H1 (cell line): ENCODE data around the gene CKLF.

Experiments
- EZH2 ChIP-seq: fragments of 200-600 bp; sonication (generic); IDR thresholded peaks from 2 replicates; pipeline ENCODE4 v1.7.1; 2012; ENCODE audit warnings: low read depth, mild to moderate bottlenecking, moderate library complexity, low read length, inconsistent platforms; ENCODE audit not compliant: severe bottlenecking
- KDM5A ChIP-seq: fragments of 200-600 bp; IDR thresholded peaks from 2 replicates; pipeline ENCODE4 v1.7.1; 2012; ENCODE audit warnings: mild to moderate bottlenecking, low read length, inconsistent platforms, mixed read lengths
- NANOG ChIP-seq: IDR thresholded peaks from 2 replicates; pipeline ENCODE4 v1.6.1; 2011; ENCODE audit warnings: low read length, low read depth, mild to moderate bottlenecking, inconsistent platforms; ENCODE audit not compliant: insufficient read depth, poor library complexity, severe bottlenecking
- POLR2A ChIP-seq, 2 experiments: IDR thresholded peaks; 1 replicate in 1 of 2; 2 replicates in 1 of 2; pipeline ENCODE4 v1.6.1; 2011; ENCODE audit warnings: low read depth in 2 of 2, low read length in 2 of 2, mild to moderate bottlenecking in 2 of 2; ENCODE audit errors: control extremely low read depth in 1 of 2
- POLR2AphosphoS5 ChIP-seq: IDR thresholded peaks from 2 replicates; pipeline ENCODE4 v1.6.1; 2011; ENCODE audit warnings: low read depth, low read length
- TF ChIP-seq, protein P1 (sequence below), 3 experiments: IDR thresholded peaks; 1 replicate in 2 of 3; 2 replicates in 1 of 3; pipeline versions ENCODE4 v1.5.1 to v1.6.1; 2011; ENCODE audit warnings: low read length in 3 of 3, mild to moderate bottlenecking in 3 of 3, inconsistent platforms in 2 of 3, low read depth in 1 of 3, moderate library complexity in 1 of 3; ENCODE audit not compliant: insufficient read depth in 1 of 3; ENCODE audit errors: control extremely low read depth in 1 of 3

GRCh38 chr16:66529475-66529874 is 22.9 kb upstream of the CKLF start:
- TF ChIP-seq, protein P1, sequence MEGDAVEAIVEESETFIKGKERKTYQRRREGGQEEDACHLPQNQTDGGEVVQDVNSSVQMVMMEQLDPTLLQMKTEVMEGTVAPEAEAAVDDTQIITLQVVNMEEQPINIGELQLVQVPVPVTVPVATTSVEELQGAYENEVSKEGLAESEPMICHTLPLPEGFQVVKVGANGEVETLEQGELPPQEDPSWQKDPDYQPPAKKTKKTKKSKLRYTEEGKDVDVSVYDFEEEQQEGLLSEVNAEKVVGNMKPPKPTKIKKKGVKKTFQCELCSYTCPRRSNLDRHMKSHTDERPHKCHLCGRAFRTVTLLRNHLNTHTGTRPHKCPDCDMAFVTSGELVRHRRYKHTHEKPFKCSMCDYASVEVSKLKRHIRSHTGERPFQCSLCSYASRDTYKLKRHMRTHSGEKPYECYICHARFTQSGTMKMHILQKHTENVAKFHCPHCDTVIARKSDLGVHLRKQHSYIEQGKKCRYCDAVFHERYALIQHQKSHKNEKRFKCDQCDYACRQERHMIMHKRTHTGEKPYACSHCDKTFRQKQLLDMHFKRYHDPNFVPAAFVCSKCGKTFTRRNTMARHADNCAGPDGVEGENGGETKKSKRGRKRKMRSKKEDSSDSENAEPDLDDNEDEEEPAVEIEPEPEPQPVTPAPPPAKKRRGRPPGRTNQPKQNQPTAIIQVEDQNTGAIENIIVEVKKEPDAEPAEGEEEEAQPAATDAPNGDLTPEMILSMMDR (IDR thresholded peaks at IDR 0.05; ENCODE audit: control extremely low read depth in 1 of 3, insufficient read depth in 1 of 3, low read depth in 1 of 3, low read length in 3 of 3): no peak
- TF ChIP-seq POLR2AphosphoS5 (no peak), POLR2A (IDR thresholded peaks at IDR 0.05; ENCODE audit: control extremely low read depth in 1 of 2, low read depth in 2 of 2, low read length in 2 of 2) (no peak), EZH2 (no peak), KDM5A (no peak), NANOG (no peak)
